H9 (cell line): ENCODE data around the gene STK32B. TPM values are rescaled to one million over a fixed set of nuclear protein-coding genes. Genes with fewer than 3 reads are reported as not detected.

Source experiments
- DNase-seq: peaks from one replicate; pipeline ENCODE4 v3.0.0-alpha.2; 2017
- H2AFZ ChIP-seq: one replicate; pipeline ENCODE4 v1.6.1; 2013; ENCODE audit warnings: mild to moderate bottlenecking, low read length, control low read depth, moderate library complexity
- H2AK5ac ChIP-seq: 2 replicates; pipeline ENCODE4 v1.6.1; 2013; ENCODE audit warnings: low read length, control low read depth, mixed read lengths; ENCODE audit not compliant: insufficient read length
- H2BK120ac ChIP-seq: one replicate; pipeline ENCODE4 v1.6.1; 2013; ENCODE audit warnings: low read depth, mild to moderate bottlenecking, low read length, control low read depth, inconsistent platforms; ENCODE audit not compliant: poor library complexity, severe bottlenecking
- H2BK12ac ChIP-seq: 2 replicates; pipeline ENCODE4 v1.6.1; 2013; ENCODE audit warnings: low read length, control low read depth, mixed read lengths, low read depth; ENCODE audit not compliant: insufficient read length
- H2BK15ac ChIP-seq: 2 replicates; pipeline ENCODE4 v1.6.1; 2013; ENCODE audit warnings: low read depth, low read length, control low read depth
- H2BK20ac ChIP-seq: one replicate; pipeline ENCODE4 v1.6.1; 2013; ENCODE audit warnings: low read depth, mild to moderate bottlenecking, low read length, control low read depth, inconsistent platforms; ENCODE audit not compliant: poor library complexity, severe bottlenecking
- H2BK5ac ChIP-seq: 2 replicates; pipeline ENCODE4 v1.6.1; 2013; ENCODE audit warnings: low read length, control low read depth, mixed read lengths; ENCODE audit not compliant: insufficient read length
- H3K14ac ChIP-seq: 2 replicates; pipeline ENCODE4 v1.6.1; 2013; ENCODE audit warnings: low read length, control low read depth; ENCODE audit not compliant: insufficient read depth
- H3K18ac ChIP-seq: 2 replicates; pipeline ENCODE4 v1.6.1; 2013; ENCODE audit warnings: low read depth, mild to moderate bottlenecking, mixed read lengths, low read length, control low read depth; ENCODE audit not compliant: insufficient read length
- H3K23ac ChIP-seq: 2 replicates; pipeline ENCODE4 v1.6.1; 2013; ENCODE audit warnings: low read length, control low read depth, mixed read lengths, low read depth; ENCODE audit not compliant: insufficient read length
- H3K23me2 ChIP-seq: 2 replicates; pipeline ENCODE4 v1.6.1; 2013; ENCODE audit warnings: low read depth, mild to moderate bottlenecking, mixed read lengths, low read length, control low read depth; ENCODE audit not compliant: insufficient read length, poor library complexity, severe bottlenecking
- H3K27ac ChIP-seq: 2 replicates; pipeline ENCODE4 v1.5.1; 2013; ENCODE audit warnings: low read length, control low read depth, mixed read lengths, low read depth; ENCODE audit not compliant: insufficient read length
- H3K27me3 ChIP-seq: 2 replicates; pipeline ENCODE4 v1.6.1; 2013; ENCODE audit warnings: low read length, control low read depth, inconsistent platforms; ENCODE audit not compliant: insufficient read depth
- H3K4ac ChIP-seq: 2 replicates; pipeline ENCODE4 v1.6.1; 2013; ENCODE audit warnings: low read depth, mild to moderate bottlenecking, control low read depth, inconsistent platforms, low read length, moderate library complexity
- H3K4me1 ChIP-seq: 2 replicates; pipeline ENCODE4 v1.6.1; 2013; ENCODE audit warnings: low read length, control low read depth, inconsistent platforms; ENCODE audit not compliant: insufficient read depth
- H3K4me2 ChIP-seq: 2 replicates; pipeline ENCODE4 v1.6.1; 2013; ENCODE audit warnings: low read length, control low read depth, mixed read lengths; ENCODE audit not compliant: insufficient read length, insufficient read depth
- H3K56ac ChIP-seq: 2 replicates; pipeline ENCODE4 v1.6.1; 2013; ENCODE audit warnings: low read depth, mild to moderate bottlenecking, mixed read lengths, low read length, control low read depth; ENCODE audit not compliant: insufficient read length
- H3K79me1 ChIP-seq: 2 replicates; pipeline ENCODE4 v1.6.1; 2013; ENCODE audit warnings: low read depth, mild to moderate bottlenecking, moderate library complexity, low read length, control low read depth, inconsistent platforms; ENCODE audit not compliant: insufficient read depth, poor library complexity, severe bottlenecking
- H3K79me2 ChIP-seq: 2 replicates; pipeline ENCODE4 v1.6.1; 2013; ENCODE audit warnings: low read length, control low read depth, inconsistent platforms; ENCODE audit not compliant: insufficient read depth
- H3K9ac ChIP-seq: 2 replicates; pipeline ENCODE4 v1.6.1; 2013; ENCODE audit warnings: low read length, control low read depth, mixed read lengths; ENCODE audit not compliant: insufficient read length; ENCODE audit errors: extremely low read depth
- H3K9me3 ChIP-seq: one replicate; pipeline ENCODE4 v1.6.1; 2013; ENCODE audit warnings: low read depth, low read length, inconsistent platforms; ENCODE audit not compliant: control insufficient read depth
- H3T11ph ChIP-seq: one replicate; pipeline ENCODE4 v1.6.1; 2013; ENCODE audit warnings: mild to moderate bottlenecking, low read length, control low read depth, inconsistent platforms
- H4K20me1 ChIP-seq: one replicate; pipeline ENCODE4 v1.6.1; 2013; ENCODE audit not compliant: control insufficient read depth, insufficient read length, insufficient read depth
- H4K5ac ChIP-seq: 2 replicates; pipeline ENCODE4 v1.6.1; 2013; ENCODE audit warnings: low read depth, mild to moderate bottlenecking, mixed read lengths, low read length, control low read depth; ENCODE audit not compliant: insufficient read length
- H4K8ac ChIP-seq: replicated peaks from 2 replicates; pipeline ENCODE4 v1.6.1; 2013; ENCODE audit warnings: low read length, control low read depth, mixed read lengths, low read depth; ENCODE audit not compliant: insufficient read length
- H4K91ac ChIP-seq: 2 replicates; pipeline ENCODE4 v1.6.1; 2013; ENCODE audit warnings: low read depth, mild to moderate bottlenecking, moderate library complexity, mixed read lengths, low read length, control low read depth; ENCODE audit not compliant: insufficient read length
- H3K27ac Mint-ChIP-seq, 3 experiments: 2 replicates in 2 of 3; 3 replicates in 1 of 3; pipeline ENCODE4 v1.8.0; 2020 to 2021; ENCODE audit warnings: mixed read lengths in 3 of 3, mild to moderate bottlenecking in 1 of 3, moderate library complexity in 1 of 3
- H3K27me3 Mint-ChIP-seq: 2 replicates; pipeline ENCODE4 v1.8.0; 2021; ENCODE audit warnings: low read depth, mild to moderate bottlenecking, moderate library complexity, mixed read lengths
- H3K36me3 Mint-ChIP-seq, 3 experiments: 2 replicates in 2 of 3; 3 replicates in 1 of 3; pipeline ENCODE4 v1.8.0; 2020 to 2021; ENCODE audit warnings: low read depth in 3 of 3, mixed read lengths in 3 of 3; ENCODE audit not compliant: insufficient read depth in 1 of 3
- H3K4me1 Mint-ChIP-seq, 2 experiments: 2 replicates each; pipeline ENCODE4 v1.8.0; 2020; ENCODE audit warnings: mixed read lengths in 2 of 2
- H3K4me3 Mint-ChIP-seq, 2 experiments: 2 replicates in 1 of 2; 3 replicates in 1 of 2; pipeline ENCODE4 v1.8.0; 2020 to 2021; ENCODE audit warnings: mild to moderate bottlenecking in 2 of 2, mixed read lengths in 2 of 2, moderate library complexity in 1 of 2
- H3K9me3 Mint-ChIP-seq, 2 experiments: 2 replicates in 1 of 2; 3 replicates in 1 of 2; pipeline ENCODE4 v1.8.0; 2020; ENCODE audit warnings: mild to moderate bottlenecking in 2 of 2, mixed read lengths in 2 of 2, moderate library complexity in 1 of 2
- CTCF ChIP-seq: fragments of 200-600 bp; sonication (generic); conservative IDR thresholded peaks from 3 replicates; pipeline ENCODE4 v1.8.0; 2021; ENCODE audit warnings: antibody characterized with exemption, mild to moderate bottlenecking
- WGBS: extraction: QIAGEN DNeasy Blood & Tissue Kit; methylation state at CpG from one replicate; pipeline ENCODE4 v1.1.7; 2013; ENCODE audit warnings: missing lambda C conversion rate, low lambda C conversion rate, mixed read lengths; ENCODE audit not compliant: insufficient read length; ENCODE audit errors: extremely low coverage; 5-methylcytosine and 5-hydroxymethylcytosine counted together
- total RNA-seq: library from RNA; stranded (reverse); gene quantifications from 2 replicates; pipeline ENCODE4 v1.2.1, GENCODE V29; 2021

The STK32B gene
- total RNA-seq, 1 experiment from 2014 or later: 1.0 TPM

GRCh38 chr4:5283837-5284236, 232.6 kb downstream of the STK32B start:
- H3K23ac ChIP-seq: no peak overlapping the region
- no peak overlapping the region for H3K4ac ChIP-seq
- no peaks in the 10 kb centered on the region; a peak in 1 of 5 replicates for H3K9me3 Mint-ChIP-seq
- no peaks in the 10 kb centered on the region for H3K9me3 ChIP-seq
- H3K27me3 Mint-ChIP-seq: peaks cover 4% of the 10 kb centered on the region; the same call in 1 of the 2 replicates
- no peak overlapping the region for H2BK15ac ChIP-seq
- H2AK5ac ChIP-seq: no peak overlapping the region
- H3K79me1 ChIP-seq: no peaks in the 10 kb centered on the region
- H2BK20ac ChIP-seq: no peak overlapping the region
- no peak overlapping the region for H3T11ph ChIP-seq
- H2BK5ac ChIP-seq: no peak overlapping the region
- H3K18ac ChIP-seq: no peak overlapping the region
- WGBS: no CpG with 5 or more reads among the region's 2 CpGs
- no peaks in the 10 kb centered on the region for H3K79me2 ChIP-seq
- no peak overlapping the region for H3K4me2 ChIP-seq
- no peak overlapping the region for H4K8ac ChIP-seq
- no peak overlapping the region for H3K27ac ChIP-seq
- no peak overlapping the region for H2AFZ ChIP-seq
- no peaks in the 10 kb centered on the region for H3K4me1 ChIP-seq
- H4K20me1 ChIP-seq: no peaks in the 10 kb centered on the region
- no peaks in the 10 kb centered on the region for H3K4me1 Mint-ChIP-seq
- H3K27ac Mint-ChIP-seq: no peak overlapping the region; a peak in 1 of 7 replicates
- H4K91ac ChIP-seq: no peak overlapping the region
- H3K56ac ChIP-seq: no peak overlapping the region
- DNase-seq: no peak
- H3K9ac ChIP-seq: no peak overlapping the region
- no peaks in the 10 kb centered on the region for H3K23me2 ChIP-seq
- no peak overlapping the region for H2BK120ac ChIP-seq
- H4K5ac ChIP-seq: no peak overlapping the region
- H3K4me3 Mint-ChIP-seq: no peak overlapping the region
- no peak overlapping the region for H2BK12ac ChIP-seq
- H3K27me3 ChIP-seq: no peaks in the 10 kb centered on the region
- no peak for TF ChIP-seq CTCF
- no peak overlapping the region for H3K14ac ChIP-seq
- no peaks in the 10 kb centered on the region for H3K36me3 Mint-ChIP-seq
